CD4-positive, alpha-beta T cell treated with Interleukin-15 for 4 hours (primary cell): Measurements from ENCODE around the gene PARD3B.

Experiments
- DNase-seq: peaks from one replicate; pipeline ENCODE4 v3.0.0-alpha.2; 2020; ENCODE audit warnings: low spot score

Gene PARD3B

GRCh38 chr2:204544961-204545860 lies at the start of gene PARD3B:
PARD3B (plus strand) TSS chr2:204545475; CDS start chr2:204546000, 525 bp downstream.
- DNase-seq, result no peak

- no peak for DNase-seq
These were observed 48.5 kb upstream of the PARD3B start for GRCh38 chr2:204496779-204497178.

GRCh38 chr2:204497855-204498254 lies 47.4 kb upstream of the PARD3B start:
- no peak for DNase-seq

GRCh38 chr2:204498291-204498690 lies 47.0 kb upstream of the PARD3B start:
- no peak for DNase-seq

GRCh38 chr2:204503869-204504268 lies 41.4 kb upstream of the PARD3B start:
- DNase-seq, result no peak

- no peak for DNase-seq
These were observed 40.7 kb upstream of the PARD3B start for GRCh38 chr2:204504594-204504993.

- no peak for DNase-seq
These were observed 39.8 kb upstream of the PARD3B start for GRCh38 chr2:204505488-204505887.

GRCh38 chr2:204505946-204506345 lies 39.3 kb upstream of the PARD3B start:
- no peak for DNase-seq

- no peak for DNase-seq
These were observed 37.6 kb upstream of the PARD3B start for GRCh38 chr2:204507636-204508035.

- DNase-seq, result no peak
These were observed 34.4 kb upstream of the PARD3B start for GRCh38 chr2:204510709-204511420.

GRCh38 chr2:204514439-204514838 lies 30.8 kb upstream of the PARD3B start:
- no peak for DNase-seq

- DNase-seq, result no peak
These were observed 29.9 kb upstream of the PARD3B start for GRCh38 chr2:204515416-204515815.

- DNase-seq, result no peak
These were observed 28.1 kb upstream of the PARD3B start for GRCh38 chr2:204517154-204517553.

GRCh38 chr2:204529795-204530463 lies 15.3 kb upstream of the PARD3B start:
- DNase-seq, result no peak

GRCh38 chr2:204530464-204530805 lies 14.8 kb upstream of the PARD3B start:
- DNase-seq, result no peak

- no peak for DNase-seq
These were observed 11.5 kb upstream of the PARD3B start for GRCh38 chr2:204533629-204534370.

GRCh38 chr2:204535356-204535755 lies 9.9 kb upstream of the PARD3B start:
- no peak for DNase-seq

GRCh38 chr2:204535764-204536163 lies 9.5 kb upstream of the PARD3B start:
- DNase-seq, result no peak

GRCh38 chr2:204538182-204539018 lies 6.9 kb upstream of the PARD3B start:
- DNase-seq, result no peak

GRCh38 chr2:204539019-204539385 lies 6.3 kb upstream of the PARD3B start:
- DNase-seq, result no peak

- DNase-seq, result no peak
These were observed 3.6 kb upstream of the PARD3B start for GRCh38 chr2:204541637-204542036.
